Ovary (tissue), 3 donors: ENCODE results near the gene EDIL3.
"Not testable (repeated sequence)": the region's sequence is repeated elsewhere in the genome, so short reads cannot be mapped to it uniquely, and the experiment has no call there.

Experiments
- POLR2A ChIP-seq: fragments of 450-650 bp; IDR thresholded peaks from one replicate; pipeline ENCODE4 v1.6.1; 2017; ENCODE audit warnings: antibody characterized with exemption, mild to moderate bottlenecking, moderate library complexity
- TF ChIP-seq, protein P1 (sequence below), 3 donors: fragments of 450-650 bp in 2 of 3; fragments of 200-600 bp in 1 of 3; IDR thresholded peaks; one replicate each; pipeline versions ENCODE4 v1.5.1 to v1.8.0; 2016 to 2022; ENCODE audit warnings: antibody characterized with exemption in 3 of 3, mild to moderate bottlenecking in 1 of 3
- donor health status: DM: no; HTN: no; CAD: no.

DNA sequence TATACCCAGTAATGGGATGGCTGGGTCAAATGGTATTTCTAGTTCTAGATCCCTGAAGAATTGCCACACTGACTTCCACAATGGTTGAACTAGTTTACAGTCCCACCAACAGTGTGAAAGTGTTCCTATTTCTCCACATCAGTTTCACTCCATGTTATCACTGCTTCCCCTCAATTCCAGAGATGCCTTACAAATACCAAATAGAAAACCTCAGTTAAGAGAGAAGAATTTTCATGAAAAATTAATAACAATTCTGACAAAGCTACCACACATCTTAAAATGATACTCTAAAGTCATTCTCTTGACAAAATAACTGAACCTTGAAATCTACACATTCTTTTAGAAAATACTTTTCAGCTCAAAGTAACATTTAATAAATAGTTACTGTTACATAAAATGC is 74.8 kb downstream of the EDIL3 start:
- TF ChIP-seq, protein P1, sequence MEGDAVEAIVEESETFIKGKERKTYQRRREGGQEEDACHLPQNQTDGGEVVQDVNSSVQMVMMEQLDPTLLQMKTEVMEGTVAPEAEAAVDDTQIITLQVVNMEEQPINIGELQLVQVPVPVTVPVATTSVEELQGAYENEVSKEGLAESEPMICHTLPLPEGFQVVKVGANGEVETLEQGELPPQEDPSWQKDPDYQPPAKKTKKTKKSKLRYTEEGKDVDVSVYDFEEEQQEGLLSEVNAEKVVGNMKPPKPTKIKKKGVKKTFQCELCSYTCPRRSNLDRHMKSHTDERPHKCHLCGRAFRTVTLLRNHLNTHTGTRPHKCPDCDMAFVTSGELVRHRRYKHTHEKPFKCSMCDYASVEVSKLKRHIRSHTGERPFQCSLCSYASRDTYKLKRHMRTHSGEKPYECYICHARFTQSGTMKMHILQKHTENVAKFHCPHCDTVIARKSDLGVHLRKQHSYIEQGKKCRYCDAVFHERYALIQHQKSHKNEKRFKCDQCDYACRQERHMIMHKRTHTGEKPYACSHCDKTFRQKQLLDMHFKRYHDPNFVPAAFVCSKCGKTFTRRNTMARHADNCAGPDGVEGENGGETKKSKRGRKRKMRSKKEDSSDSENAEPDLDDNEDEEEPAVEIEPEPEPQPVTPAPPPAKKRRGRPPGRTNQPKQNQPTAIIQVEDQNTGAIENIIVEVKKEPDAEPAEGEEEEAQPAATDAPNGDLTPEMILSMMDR (IDR thresholded peaks at IDR 0.05), result not testable (repeated sequence)
- TF ChIP-seq POLR2A, result not testable (repeated sequence)
